Stimulated activated CD4-positive, alpha-beta T cell treated with anti-CD3 and anti-CD28 coated beads, Interleukin-12 subunit alpha, Interleukin-12 subunit beta, amount 100 ng/mL, for 24 hours (primary cell): ENCODE data around the gene ARHGAP10.
"Not testable (repeated sequence)": the region's sequence is repeated elsewhere in the genome, so short reads cannot be mapped to it uniquely, and the experiment has no call there.

Experiments
- DNase-seq, 2 experiments: peaks; one replicate each; pipeline ENCODE4 v3.0.0-alpha.2; 2020; ENCODE audit warnings: low read depth in 2 of 2

Gene ARHGAP10

DNA sequence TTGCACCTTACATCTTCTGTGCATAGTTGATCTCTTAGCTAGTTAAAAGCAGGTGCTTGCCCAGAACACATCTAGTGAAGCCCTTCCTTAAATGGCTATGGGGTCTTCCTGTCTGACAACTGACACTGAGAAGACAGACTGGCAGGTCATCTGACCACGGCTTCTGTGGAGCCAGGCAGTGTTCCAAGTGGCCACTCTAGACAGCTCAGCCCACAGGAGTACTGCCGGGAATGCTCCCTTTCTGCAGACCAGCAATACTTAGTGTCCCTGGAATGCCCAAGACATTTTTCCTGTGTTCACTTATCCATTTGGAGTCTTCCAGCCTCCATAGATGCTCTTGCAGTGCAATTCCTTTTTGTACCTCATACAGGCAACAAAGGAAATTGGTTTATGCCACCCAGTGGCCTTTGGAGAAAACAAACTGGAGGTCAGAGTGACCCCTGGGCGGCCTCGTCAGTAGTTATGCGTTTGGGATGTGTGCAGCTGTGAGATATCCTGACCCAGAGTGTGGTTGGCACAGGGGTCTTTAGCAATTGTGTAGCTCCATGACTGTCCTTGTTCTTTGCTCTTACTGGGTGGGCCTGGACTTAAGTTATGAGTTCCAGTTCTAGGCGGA, 335.5 kb downstream of the ARHGAP10 start:
- DNase-seq, result no peak

DNA sequence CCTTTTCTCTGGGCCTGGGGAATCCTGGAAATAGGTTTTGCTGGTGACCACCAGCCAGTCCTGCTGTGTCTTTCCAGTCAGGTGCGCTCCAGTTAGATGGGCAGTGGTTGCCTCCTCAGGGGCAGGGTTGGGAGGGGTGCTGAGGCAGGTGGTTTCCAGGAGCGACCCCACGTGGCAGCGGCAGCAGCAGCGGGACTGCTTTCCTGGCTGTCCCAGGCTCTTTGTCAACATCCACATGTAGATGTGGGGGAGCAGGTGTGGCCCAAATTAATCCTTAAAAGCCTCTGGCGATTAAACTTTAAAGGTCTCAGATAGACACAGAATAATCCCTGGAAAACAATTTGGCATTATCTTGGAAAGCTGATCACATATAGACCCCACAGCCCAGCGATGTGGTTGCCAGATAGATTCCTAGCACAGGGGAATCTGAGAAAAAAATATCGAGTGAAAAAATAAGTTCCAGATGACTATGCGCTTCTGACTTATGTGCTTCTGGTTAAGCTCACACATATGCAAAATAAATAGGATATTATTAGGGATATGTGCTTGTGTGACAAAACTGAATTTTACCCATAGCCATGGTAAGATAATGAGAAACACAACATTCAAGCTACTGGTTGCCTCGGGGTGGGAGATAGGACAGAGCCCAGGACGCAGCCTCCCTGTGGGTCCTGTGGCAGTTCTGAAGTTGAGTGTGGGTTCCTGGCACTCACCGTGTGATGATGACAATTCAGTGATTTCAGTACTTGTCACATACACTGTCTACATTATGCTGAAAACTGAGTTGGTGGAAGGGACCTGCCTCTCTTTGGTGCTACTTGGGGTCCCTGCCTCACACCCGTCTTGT, 336.4 kb downstream of the ARHGAP10 start:
- DNase-seq, result no peak

DNA sequence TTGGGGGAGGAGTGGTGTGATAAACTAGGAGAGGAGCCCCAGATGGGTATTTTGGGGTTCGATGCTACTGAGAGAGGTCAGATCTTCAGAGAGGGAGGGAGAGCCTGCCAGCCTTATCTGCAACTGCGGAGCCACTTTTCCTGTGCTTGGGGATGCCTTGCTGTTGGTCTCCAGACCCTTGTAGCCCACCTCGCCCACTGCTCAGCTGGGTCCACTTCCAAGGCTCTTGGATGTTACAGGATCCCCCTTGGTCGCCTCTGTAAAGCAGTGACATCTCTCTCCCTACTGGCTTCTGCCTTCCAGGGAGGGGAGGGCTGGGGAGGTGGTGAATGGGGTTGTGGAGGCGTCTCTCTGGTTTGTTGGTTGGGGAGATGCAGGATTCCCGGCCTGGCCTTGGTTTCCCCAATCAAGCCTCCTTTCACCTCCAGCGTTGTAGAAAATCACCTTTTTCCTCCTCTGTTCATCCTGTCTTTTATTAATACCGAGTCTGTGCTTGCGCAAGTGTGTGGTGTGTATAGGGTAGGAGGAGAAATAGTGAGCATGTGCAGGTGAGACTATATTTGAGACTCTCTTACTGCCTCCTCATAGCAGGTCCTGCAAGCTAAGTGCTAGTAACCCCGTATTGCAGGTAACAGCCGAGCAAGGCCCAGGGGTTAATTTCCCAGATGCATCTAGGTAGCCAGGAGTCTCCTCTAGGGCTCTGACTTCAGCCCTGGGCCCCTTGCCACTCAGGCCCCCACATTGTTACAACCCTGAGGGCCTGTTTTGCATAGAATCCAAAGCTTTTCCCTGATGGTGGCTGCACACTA, 337.4 kb downstream of the ARHGAP10 start:
- DNase-seq, result no peak

GRCh38 chr4:148069895-148070178, 337.9 kb downstream of the ARHGAP10 start:
- no peak for DNase-seq

DNA sequence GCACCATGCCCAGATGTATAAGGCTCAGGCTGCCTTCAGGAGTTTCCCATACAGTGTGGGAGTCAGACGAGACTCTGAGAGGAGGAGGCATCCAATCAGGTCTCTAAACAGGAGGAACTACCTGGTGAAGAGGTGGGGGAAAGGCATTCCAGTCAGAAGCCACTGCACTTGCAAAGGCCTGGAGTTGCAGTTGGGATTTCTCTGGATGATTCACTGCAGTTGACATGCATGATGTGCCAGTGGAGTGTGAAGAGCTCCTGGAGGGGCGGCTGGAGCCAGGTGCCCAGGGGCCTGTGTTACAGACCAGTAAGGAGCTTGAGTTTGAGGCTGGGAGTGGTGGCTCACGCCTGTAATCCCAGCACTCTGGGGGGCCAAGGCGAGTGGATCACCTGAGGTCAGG, 339.1 kb downstream of the ARHGAP10 start:
- DNase-seq, result no peak

DNA sequence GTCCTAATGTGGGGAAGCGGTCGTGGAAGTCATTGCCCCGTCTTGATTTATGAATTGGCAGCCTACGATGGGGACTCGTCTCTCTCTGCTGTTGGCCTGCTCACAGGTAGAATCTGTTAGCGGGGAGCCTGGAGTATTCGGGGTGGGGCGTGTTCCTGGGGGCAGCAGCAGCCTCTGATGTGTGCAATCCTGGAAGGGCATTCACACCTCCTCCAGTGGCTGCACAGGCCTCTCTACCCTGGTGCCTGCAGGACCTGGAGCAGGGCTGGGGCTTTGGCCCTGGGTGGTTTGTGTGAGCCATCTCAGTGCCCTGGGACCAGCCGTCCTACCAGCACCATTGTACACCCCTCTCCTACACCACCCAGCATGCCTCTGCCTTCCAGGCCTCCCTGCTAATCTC, 340.9 kb downstream of the ARHGAP10 start:
- DNase-seq, result no peak

- no peak for DNase-seq
Measured at GRCh38 chr4:148073349-148073748, 341.5 kb downstream of the ARHGAP10 start.

DNA sequence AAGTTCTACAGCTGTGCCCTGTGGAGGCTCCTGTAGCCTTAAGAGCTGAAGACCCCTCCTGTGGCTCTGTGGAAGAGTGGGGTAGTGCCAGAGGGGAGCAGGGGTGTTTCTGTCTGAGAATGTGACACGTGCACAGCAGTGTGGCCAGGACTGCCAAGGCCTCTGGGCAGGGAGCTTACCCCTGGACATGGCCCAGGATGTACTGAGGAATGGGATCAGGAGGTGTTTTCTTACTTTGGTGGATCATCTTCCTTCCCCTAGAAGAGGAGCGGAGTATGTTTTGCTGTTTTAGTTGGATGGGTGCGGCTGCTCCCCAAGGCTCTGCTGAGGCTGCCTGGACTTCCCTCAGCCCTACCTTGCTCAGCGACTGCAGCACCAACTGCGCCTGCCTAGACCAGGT, 342.6 kb downstream of the ARHGAP10 start:
- DNase-seq, result no peak

GRCh38 chr4:148075438-148075837, 343.6 kb downstream of the ARHGAP10 start:
- DNase-seq, result no peak

- DNase-seq, result no peak
Measured at GRCh38 chr4:148076964-148077363, 345.1 kb downstream of the ARHGAP10 start.

DNA sequence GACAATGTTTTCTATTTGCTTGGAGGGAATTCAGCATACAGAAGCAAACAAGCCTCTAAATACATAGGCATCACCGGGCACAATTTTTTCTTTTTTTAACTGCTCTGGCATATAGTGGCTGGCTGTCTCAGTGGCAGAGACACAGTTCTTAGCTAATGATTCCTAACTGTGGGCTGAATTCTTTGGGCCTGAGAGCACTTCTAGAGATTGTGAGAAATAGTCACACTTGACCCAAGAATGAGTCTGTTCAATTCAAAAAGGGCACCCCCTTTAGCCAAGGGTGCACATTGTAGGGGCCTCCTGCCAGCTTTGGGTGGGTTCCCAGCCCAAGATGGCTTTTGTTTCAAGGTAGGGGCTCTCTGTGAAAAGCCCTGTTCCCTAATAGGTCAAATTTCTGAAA, 345.7 kb downstream of the ARHGAP10 start:
- no peak for DNase-seq

DNA sequence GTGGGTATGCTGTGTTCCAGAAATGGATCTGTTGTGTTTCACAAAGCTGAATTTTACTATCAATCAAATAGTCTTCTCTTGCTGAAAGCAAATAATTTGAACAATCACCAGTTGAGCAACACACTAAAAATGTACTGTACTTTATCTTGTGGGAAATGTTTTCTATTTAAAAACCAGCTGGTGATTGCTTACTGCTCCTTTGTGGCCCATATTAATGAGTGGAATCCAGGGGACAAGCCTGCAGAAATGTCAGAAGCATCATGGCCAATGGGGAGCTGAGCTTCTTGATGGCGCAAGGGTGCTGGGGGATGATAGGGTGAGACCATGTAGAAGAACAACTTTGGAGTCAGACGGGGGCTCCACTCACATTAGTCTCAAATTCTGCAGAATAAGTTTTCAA, 346.2 kb downstream of the ARHGAP10 start:
- DNase-seq, result no peak

DNA sequence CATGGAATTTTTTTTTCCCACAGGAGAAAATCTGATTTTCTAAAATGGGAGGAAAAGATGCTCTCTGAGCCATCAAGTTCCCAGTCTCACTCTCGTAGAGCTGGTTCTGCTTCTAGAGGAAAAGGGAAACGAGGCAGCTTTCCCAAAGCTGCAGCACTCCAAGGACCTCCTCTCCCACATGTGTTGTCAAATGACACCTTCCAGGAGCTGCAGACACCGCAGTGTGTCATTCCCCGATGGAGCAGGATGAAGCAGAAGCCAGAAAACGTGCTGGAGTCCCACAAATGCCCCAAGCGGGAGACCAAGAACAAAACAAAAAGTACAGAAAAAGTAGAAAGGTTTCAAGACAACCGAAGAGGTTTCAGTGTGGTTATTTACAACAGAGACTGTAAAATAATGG, 348.1 kb downstream of the ARHGAP10 start:
- no peak for DNase-seq

DNA sequence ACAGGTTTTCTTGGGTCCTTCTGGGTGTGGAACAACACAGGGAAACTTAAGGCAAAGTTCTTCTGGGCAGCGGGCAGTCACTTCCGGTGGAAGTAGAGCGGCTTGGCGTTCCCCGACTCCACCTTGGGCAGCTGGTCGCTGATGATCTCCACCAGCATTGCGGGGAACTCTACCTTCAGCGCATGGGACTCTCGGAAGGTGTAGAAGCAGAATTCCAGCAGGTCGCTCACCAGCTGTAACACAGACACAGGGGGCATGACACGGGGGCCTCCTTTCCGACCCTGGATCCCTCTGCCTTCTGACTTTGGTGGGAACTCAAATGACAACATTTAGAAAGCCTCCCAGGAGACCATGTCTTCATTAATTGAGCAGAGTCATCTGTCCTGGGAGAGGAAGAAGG, 349.4 kb downstream of the ARHGAP10 start:
- DNase-seq, result no peak

DNA sequence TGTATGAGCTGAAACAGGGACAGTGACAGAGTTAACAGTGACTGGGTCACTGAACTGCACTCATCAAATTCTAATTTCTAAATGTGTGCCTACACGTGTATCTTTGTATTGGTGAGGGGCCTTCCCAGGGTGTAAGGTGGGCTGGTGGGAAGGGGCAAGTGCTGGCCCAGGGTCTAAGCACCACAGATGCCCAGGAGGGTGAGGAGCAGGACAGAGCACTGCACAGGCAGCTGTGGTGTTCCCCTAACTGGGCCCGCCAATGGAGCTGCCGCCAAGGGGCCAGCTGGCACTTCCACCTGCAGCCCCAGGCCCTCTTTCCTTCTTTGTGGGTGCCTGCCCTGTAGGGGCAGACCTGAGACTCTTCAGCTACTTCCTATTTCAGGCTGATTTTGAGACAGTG, 349.9 kb downstream of the ARHGAP10 start:
- no peak for DNase-seq

GRCh38 chr4:148083073-148083472, 351.2 kb downstream of the ARHGAP10 start:
- DNase-seq, result not testable (repeated sequence)

DNA sequence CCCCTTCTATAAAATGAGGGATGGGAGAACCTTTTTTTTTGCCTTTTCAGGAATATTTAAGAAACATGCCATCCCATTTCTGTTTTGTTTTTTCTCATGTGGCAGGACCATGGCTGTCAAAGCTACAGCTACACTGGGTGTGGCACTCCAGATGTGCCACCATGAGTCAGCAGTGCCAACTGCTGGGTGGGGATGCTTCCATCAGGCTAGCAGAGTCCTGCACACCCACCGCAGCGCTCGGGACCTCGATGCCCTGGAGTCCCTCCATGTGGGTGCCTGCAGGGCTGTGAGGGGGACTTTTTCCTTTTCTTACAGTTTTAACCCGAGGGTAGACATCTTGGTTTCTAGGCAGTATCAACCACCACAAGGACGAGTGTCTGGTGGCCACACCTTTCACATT, 357.7 kb downstream of the ARHGAP10 start:
- DNase-seq, result no peak

DNA sequence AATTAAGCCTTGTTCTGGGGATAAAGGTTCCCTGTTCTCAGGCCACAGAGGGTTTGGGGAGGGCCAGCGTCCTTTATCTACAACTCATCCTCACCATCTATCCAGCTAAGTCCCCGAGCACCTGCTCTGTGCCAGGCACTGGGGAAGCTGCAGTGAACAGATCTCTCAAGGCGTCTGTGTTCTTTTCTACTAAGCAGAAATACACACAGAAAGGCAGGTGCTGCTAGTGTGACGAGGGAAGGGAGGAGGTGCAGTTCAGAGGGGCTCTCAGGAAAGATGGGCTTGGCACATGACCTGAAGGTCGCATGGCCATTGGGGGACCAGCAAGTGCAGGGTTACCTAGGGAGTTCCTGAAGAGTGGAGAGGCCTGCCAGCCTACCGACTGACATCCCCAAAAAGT, 358.1 kb downstream of the ARHGAP10 start:
- DNase-seq, result no peak

GRCh38 chr4:148090503-148091476, 358.9 kb downstream of the ARHGAP10 start:
- no peak for DNase-seq

DNA sequence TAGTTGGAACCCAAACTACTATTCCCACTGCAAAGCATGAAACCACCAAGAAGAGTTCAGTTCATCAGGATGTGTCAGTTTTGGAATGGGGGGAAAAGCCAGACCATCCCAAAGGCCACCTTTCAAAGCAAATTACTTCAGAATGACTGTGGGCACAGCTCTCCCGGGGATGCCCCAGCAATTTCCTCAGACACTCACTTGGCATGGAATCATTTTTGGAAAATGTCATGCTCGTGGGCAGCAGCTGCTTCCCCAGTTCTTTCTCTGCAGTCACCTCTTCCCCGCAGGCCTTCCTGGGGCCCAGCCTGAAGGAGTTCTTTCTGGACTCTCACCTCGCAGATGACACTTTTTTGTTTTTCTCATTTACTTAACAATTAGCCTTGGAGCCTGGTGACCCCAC, 360.0 kb downstream of the ARHGAP10 start:
- no peak for DNase-seq

DNA sequence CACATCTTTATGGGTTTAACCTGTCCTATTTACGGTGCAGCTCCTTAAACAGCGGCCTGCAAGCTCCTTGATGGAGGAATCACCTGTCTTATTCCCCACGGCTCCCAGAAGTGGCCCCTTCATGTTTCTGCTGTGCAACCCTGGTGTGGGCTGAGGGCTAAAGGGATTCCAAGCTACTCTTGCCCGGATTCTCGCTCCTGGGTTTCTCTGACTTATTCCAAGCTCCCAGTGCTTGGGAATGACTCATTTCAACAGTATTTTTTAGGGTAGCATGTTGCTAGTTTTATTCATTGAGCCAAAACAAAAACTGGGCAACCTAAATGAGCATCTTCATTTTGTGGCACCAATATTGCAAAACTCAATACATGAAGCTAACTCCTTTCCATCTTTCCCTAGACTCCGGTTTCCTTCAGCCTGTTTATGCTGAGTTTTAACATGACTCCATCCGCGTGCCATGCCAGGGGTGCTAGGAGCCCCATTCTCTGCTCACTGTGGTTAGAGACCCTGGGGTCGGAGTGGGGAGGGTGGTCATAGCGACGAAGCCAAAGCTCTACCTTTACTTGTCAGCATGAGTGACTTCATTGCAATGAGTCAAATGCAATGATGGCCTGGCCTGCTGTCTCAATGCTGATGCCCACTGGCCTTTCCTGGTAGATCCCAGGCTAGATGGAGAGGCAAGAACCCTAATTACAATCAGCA, 360.6 kb downstream of the ARHGAP10 start:
- no peak for DNase-seq
